ENCODE measurements around the gene CCDC136.

GRCh38 chr7:128827971-128828711 lies 36.4 kb downstream of the CCDC136 start:
- no peak for TF ChIP-seq CTCF (conservative IDR thresholded peaks at IDR 0.05; ENCODE audit: low read depth in 2 of 2)
- TF ChIP-seq CREB1 (CRISPR knock-in tag; IDR thresholded peaks at IDR 0.05; ENCODE audit: low read depth): no peak
- no peak for TF ChIP-seq POLR2AphosphoS5 (IDR thresholded peaks at IDR 0.05; ENCODE audit: low read depth)
- no peak for TF ChIP-seq EZH2phosphoT487 (IDR thresholded peaks at IDR 0.05; ENCODE audit: unreplicated experiment)
- TF ChIP-seq JUNB (IDR thresholded peaks at IDR 0.05; ENCODE audit: unreplicated experiment): no peak
- no peak for TF ChIP-seq EZH2 (IDR thresholded peaks at IDR 0.05; ENCODE audit: low read depth, unreplicated experiment)
- TF ChIP-seq STAT1 (IDR thresholded peaks at IDR 0.05; ENCODE audit: unreplicated experiment): no peak
- no peak for TF ChIP-seq REST (IDR thresholded peaks at IDR 0.05; ENCODE audit: unreplicated experiment)
- TF ChIP-seq ZNF114 (CRISPR knock-in tag; IDR thresholded peaks at IDR 0.05): no peak
- TF ChIP-seq ZNF462 (CRISPR knock-in tag; IDR thresholded peaks at IDR 0.05): no peak
- TF ChIP-seq ZNF331 (CRISPR knock-in tag; IDR thresholded peaks at IDR 0.05; ENCODE audit: low read depth): no peak

All from GM23338 (cell line).